ENCODE results near the gene RGS14.
A peak's percentile ranks its signal among the peaks of the same experiment; 100 is the strongest.

Gene RGS14

GRCh38 chr5:177386542-177386941 lies 28.8 kb downstream of the RGS14 start:
- Histone ChIP-seq H3F3A (ENCODE audit: control insufficient read depth, insufficient read depth) (peaks cover 13% of the 10 kb centered on the region), H3K4me1 (ENCODE audit: control insufficient read depth, low read length) (peaks cover 50% of the 10 kb centered on the region), H3K27ac (ENCODE audit: low read depth, low read length) (no peak overlapping the region), H3K27me3 (ENCODE audit: control insufficient read depth, low read length) (peaks cover 21% of the 10 kb centered on the region; the same call in 1 of the 2 replicates), H3K9me3 (ENCODE audit: control insufficient read depth, insufficient read depth, low read length) (no peaks in the 10 kb centered on the region), H3K36me3 (ENCODE audit: control insufficient read depth, low read length) (no peaks in the 10 kb centered on the region), H3K4me2 (ENCODE audit: low read length) (peak overlapping the region; percentile 48; the same call in 1 of the 2 replicates), H3K4me3 (ENCODE audit: low read length) (no peak overlapping the region), H3K79me2 (ENCODE audit: control insufficient read depth, low read length) (no peaks in the 10 kb centered on the region), H4K20me1 (ENCODE audit: control insufficient read depth, insufficient read depth, low read depth, low read length) (no peaks in the 10 kb centered on the region), H3K9me2 (replicated peaks; ENCODE audit: control insufficient read depth, low read length) (no peaks in the 10 kb centered on the region)
- TF ChIP-seq EZH2phosphoT487 (IDR thresholded peaks at IDR 0.05; ENCODE audit: borderline replicate concordance, low read length) (no peak), CTCF (IDR thresholded peaks at IDR 0.05; ENCODE audit: low read depth, low read length, poor library complexity, severe bottlenecking) (no peak)

- Histone ChIP-seq H3F3A (ENCODE audit: control insufficient read depth, insufficient read depth) (peaks cover 13% of the 10 kb centered on the region), H3K27ac (ENCODE audit: low read depth, low read length) (no peak overlapping the region), H3K27me3 (ENCODE audit: control insufficient read depth, low read length) (peaks cover 19% of the 10 kb centered on the region; the same call in 1 of the 2 replicates), H3K4me1 (ENCODE audit: control insufficient read depth, low read length) (peaks cover 50% of the 10 kb centered on the region), H3K9me2 (replicated peaks; ENCODE audit: control insufficient read depth, low read length) (no peaks in the 10 kb centered on the region), H3K79me2 (ENCODE audit: control insufficient read depth, low read length) (no peaks in the 10 kb centered on the region), H3K36me3 (ENCODE audit: control insufficient read depth, low read length) (no peaks in the 10 kb centered on the region), H3K9me3 (ENCODE audit: control insufficient read depth, insufficient read depth, low read length) (no peaks in the 10 kb centered on the region), H4K20me1 (ENCODE audit: control insufficient read depth, insufficient read depth, low read depth, low read length) (no peaks in the 10 kb centered on the region), H3K4me3 (ENCODE audit: low read length) (peak overlapping the region; percentile 33; the same call in 1 of the 2 replicates), H3K4me2 (ENCODE audit: low read length) (peak overlapping the region; percentile 48)
- no peak for TF ChIP-seq EZH2phosphoT487 (IDR thresholded peaks at IDR 0.05; ENCODE audit: borderline replicate concordance, low read length)
Measured at GRCh38 chr5:177387405-177387804, 29.7 kb downstream of the RGS14 start.

GRCh38 chr5:177388521-177389052 lies 30.9 kb downstream of the RGS14 start:
- H3K27me3 ChIP-seq (ENCODE audit: control insufficient read depth, low read length) = peaks cover 8% of the 10 kb centered on the region; the same call in 1 of the 2 replicates
- H3K79me2 ChIP-seq (ENCODE audit: control insufficient read depth, low read length) = no peaks in the 10 kb centered on the region
- no peaks in the 10 kb centered on the region for H3K36me3 ChIP-seq (ENCODE audit: control insufficient read depth, low read length)
- peaks cover 60% of the 10 kb centered on the region for H3K4me1 ChIP-seq (ENCODE audit: control insufficient read depth, low read length)
- H3F3A ChIP-seq (ENCODE audit: control insufficient read depth, insufficient read depth) = peaks cover 13% of the 10 kb centered on the region
- peak overlapping the region; percentile 65 for H3K27ac ChIP-seq (ENCODE audit: low read depth, low read length)
- no peaks in the 10 kb centered on the region for H3K9me3 ChIP-seq (ENCODE audit: control insufficient read depth, insufficient read depth, low read length)
- peak overlapping the region; percentile 67 for H3K4me2 ChIP-seq (ENCODE audit: low read length)
- no peaks in the 10 kb centered on the region for H3K9me2 ChIP-seq (replicated peaks; ENCODE audit: control insufficient read depth, low read length)
- no peak for TF ChIP-seq EZH2phosphoT487 (IDR thresholded peaks at IDR 0.05; ENCODE audit: borderline replicate concordance, low read length)
- TF ChIP-seq CTCF (IDR thresholded peaks at IDR 0.05; ENCODE audit: low read depth, low read length, poor library complexity, severe bottlenecking) = no peak
- H3K4me3 ChIP-seq (ENCODE audit: low read length) = peak overlapping the region; percentile 49
- no peaks in the 10 kb centered on the region for H4K20me1 ChIP-seq (ENCODE audit: control insufficient read depth, insufficient read depth, low read depth, low read length)

Measured in DOHH2 (cell line).